PC-9 (cell line): ENCODE measurements around the gene FAHD1. TPM values are rescaled to one million over a fixed set of nuclear protein-coding genes. Genes with fewer than 3 reads are reported as not detected.

ENCODE experiments used
- BruUV-seq: library from RNA; stranded (reverse); fragments of 400-500 nt; replicated peaks from 2 replicates; lab custom pipeline; 2021; lab: Mats Ljungman, UMichigan
- CTCF ChIA-PET: fragments of 300-600 bp; sonication (Branson Sonifier 250); formaldehyde crosslinking; loops from one replicate; lab custom pipeline; 2022; ENCODE audit warnings: antibody characterized with exemption; lab: Charles Lee
- POLR2A ChIA-PET: fragments of 300-600 bp; sonication (Branson Sonifier 250); formaldehyde crosslinking; loops from one replicate; lab custom pipeline; 2022; ENCODE audit warnings: antibody characterized with exemption; ENCODE audit not compliant: unreplicated experiment; lab: Charles Lee
- DNase-seq, 2 experiments: peaks; one replicate each; pipeline versions ENCODE4 v3.0.0 to v3.0.0-alpha.2; 2015 to 2022; ENCODE audit warnings: mixed read lengths in 1 of 2
- H2AFZ ChIP-seq: fragments of 200-600 bp; sonication (generic); 2 replicates; pipeline ENCODE4 v1.8.1; 2017; ENCODE audit warnings: antibody characterized with exemption
- H3F3A ChIP-seq: fragments of 200-600 bp; sonication (generic); 2 replicates; pipeline ENCODE4 v1.8.1; 2017; ENCODE audit warnings: antibody characterized with exemption, mild to moderate bottlenecking, low read depth; ENCODE audit not compliant: insufficient read depth
- H3K27ac ChIP-seq: fragments of 200-600 bp; sonication (generic); 2 replicates; pipeline ENCODE4 v1.6.1; 2016; ENCODE audit warnings: mixed run types
- H3K27me3 ChIP-seq: fragments of 200-600 bp; sonication (generic); 2 replicates; pipeline ENCODE4 v1.6.1; 2016; ENCODE audit warnings: low read depth, mixed run types; ENCODE audit not compliant: insufficient read depth
- H3K36me3 ChIP-seq: fragments of 200-600 bp; sonication (generic); 2 replicates; pipeline ENCODE4 v1.6.1; 2016; ENCODE audit warnings: low read depth, mixed run types
- H3K4me1 ChIP-seq: fragments of 200-600 bp; sonication (generic); replicated peaks from 2 replicates; pipeline ENCODE4 v1.6.1; 2016; ENCODE audit warnings: mixed run types; ENCODE audit not compliant: insufficient read depth
- H3K4me2 ChIP-seq: fragments of 200-600 bp; sonication (generic); 2 replicates; pipeline ENCODE4 v1.6.1; 2017; ENCODE audit warnings: mixed run types
- H3K4me3 ChIP-seq: fragments of 200-600 bp; sonication (generic); 2 replicates; pipeline ENCODE4 v1.6.1; 2016; ENCODE audit warnings: mixed run types
- H3K79me2 ChIP-seq: fragments of 200-600 bp; sonication (generic); 2 replicates; pipeline ENCODE4 v1.6.1; 2017; ENCODE audit warnings: low read depth, mixed run types
- H3K9me2 ChIP-seq: fragments of 200-600 bp; sonication (generic); 2 replicates; pipeline ENCODE4 v1.8.1; 2017; ENCODE audit warnings: mild to moderate bottlenecking; ENCODE audit not compliant: insufficient read depth
- H3K9me3 ChIP-seq: fragments of 200-600 bp; sonication (generic); 2 replicates; pipeline ENCODE4 v1.8.1; 2016; ENCODE audit warnings: low read depth; ENCODE audit not compliant: insufficient read depth
- H4K20me1 ChIP-seq: fragments of 200-600 bp; sonication (generic); 2 replicates; pipeline ENCODE4 v1.8.1; 2017; ENCODE audit not compliant: insufficient read depth
- EZH2 ChIP-seq: fragments of 200-600 bp; sonication (generic); IDR thresholded peaks from 2 replicates; pipeline ENCODE4 v1.8.0; 2017; ENCODE audit warnings: antibody characterized with exemption, low read depth
- intact Hi-C: fragments of 100-400 bp; cut with micrococcal nuclease; formaldehyde crosslinking; loops from one replicate; pipeline ENCODE4 v1.10.0; 2022; ENCODE audit not compliant: unreplicated experiment
- total RNA-seq: library from RNA; stranded (reverse); gene quantifications from 2 replicates; pipeline ENCODE4 v1.2.3, GENCODE V29; 2021
- TF ChIP-seq, protein P1 (sequence below): fragments of 200-600 bp; sonication (generic); conservative IDR thresholded peaks from 2 replicates; pipeline ENCODE4 v1.6.1; 2017; ENCODE audit warnings: mixed run types, antibody characterized with exemption, mild to moderate bottlenecking, moderate library complexity

Gene FAHD1
- total RNA-seq, 1 experiment from 2014 or later, result 26.8 TPM

DNA sequence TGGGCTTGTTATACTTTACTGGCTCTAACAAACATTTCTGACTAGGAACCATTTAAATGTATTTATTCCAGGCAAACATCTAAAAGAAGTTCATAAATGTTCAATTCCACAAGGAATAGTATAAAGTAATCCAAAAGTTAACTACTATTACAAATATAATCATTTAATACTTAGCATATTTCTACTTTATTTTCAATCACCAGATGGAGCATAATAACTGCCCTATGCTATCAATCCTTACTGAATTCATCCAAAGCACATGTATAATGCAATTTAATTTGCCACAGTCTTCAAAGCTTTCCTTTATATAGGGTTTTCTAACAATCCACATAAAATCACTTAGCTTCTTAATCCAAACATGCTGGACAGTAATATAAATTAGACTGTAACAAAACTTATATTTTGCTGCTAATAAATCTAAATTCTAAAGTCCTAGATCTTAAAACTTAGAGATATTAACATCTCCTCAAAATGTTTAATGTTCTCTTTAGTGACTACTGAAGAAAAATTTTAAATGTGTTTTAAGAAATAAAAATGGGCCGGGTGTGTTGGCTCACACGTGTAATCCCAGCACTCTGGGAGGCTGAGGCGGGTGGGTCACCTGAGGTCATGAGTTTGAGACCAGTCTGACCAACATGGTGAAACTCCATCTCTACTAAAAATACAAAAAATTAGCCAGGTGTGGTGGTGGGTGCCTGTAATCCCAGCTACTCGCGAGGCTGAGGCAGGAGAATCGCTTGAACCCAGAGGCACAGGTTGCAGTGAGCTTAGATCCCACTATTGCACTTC, 39.1 kb downstream of the FAHD1 start:
- Histone ChIP-seq H3K4me1 (peaks cover 19% of the 10 kb centered on the region), H3K4me3 (no peak overlapping the region), H2AFZ (no peak overlapping the region), H4K20me1 (no peaks in the 10 kb centered on the region), H3F3A (peaks cover 25% of the 10 kb centered on the region), H3K4me2 (no peak overlapping the region), H3K27me3 (no peaks in the 10 kb centered on the region), H3K9me2 (no peaks in the 10 kb centered on the region), H3K36me3 (no peaks in the 10 kb centered on the region), H3K79me2 (no peaks in the 10 kb centered on the region), H3K27ac (no peak overlapping the region), H3K9me3 (no peaks in the 10 kb centered on the region)
- no TSS peak for BruUV-seq
- intact Hi-C loops, result loop anchor here (2.0 to 10.0 kb wide), 2 partner anchors 63 to 279 kb away; partner anchors contain the start of gene RAB26
- POLR2A ChIA-PET, result no interaction called here
- no peak for DNase-seq
- CTCF ChIA-PET, result interaction anchor here (0.6 to 0.7 kb wide), 3 partner anchors 31 to 886 kb away, joined by 3 to 8 read pairs (median 6); partner anchors contain the start of gene SRRM2
- TF ChIP-seq, protein P1, sequence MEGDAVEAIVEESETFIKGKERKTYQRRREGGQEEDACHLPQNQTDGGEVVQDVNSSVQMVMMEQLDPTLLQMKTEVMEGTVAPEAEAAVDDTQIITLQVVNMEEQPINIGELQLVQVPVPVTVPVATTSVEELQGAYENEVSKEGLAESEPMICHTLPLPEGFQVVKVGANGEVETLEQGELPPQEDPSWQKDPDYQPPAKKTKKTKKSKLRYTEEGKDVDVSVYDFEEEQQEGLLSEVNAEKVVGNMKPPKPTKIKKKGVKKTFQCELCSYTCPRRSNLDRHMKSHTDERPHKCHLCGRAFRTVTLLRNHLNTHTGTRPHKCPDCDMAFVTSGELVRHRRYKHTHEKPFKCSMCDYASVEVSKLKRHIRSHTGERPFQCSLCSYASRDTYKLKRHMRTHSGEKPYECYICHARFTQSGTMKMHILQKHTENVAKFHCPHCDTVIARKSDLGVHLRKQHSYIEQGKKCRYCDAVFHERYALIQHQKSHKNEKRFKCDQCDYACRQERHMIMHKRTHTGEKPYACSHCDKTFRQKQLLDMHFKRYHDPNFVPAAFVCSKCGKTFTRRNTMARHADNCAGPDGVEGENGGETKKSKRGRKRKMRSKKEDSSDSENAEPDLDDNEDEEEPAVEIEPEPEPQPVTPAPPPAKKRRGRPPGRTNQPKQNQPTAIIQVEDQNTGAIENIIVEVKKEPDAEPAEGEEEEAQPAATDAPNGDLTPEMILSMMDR, result peak; percentile 25; the same call in 1 of the 2 replicates
- TF ChIP-seq EZH2, result no peak

DNA sequence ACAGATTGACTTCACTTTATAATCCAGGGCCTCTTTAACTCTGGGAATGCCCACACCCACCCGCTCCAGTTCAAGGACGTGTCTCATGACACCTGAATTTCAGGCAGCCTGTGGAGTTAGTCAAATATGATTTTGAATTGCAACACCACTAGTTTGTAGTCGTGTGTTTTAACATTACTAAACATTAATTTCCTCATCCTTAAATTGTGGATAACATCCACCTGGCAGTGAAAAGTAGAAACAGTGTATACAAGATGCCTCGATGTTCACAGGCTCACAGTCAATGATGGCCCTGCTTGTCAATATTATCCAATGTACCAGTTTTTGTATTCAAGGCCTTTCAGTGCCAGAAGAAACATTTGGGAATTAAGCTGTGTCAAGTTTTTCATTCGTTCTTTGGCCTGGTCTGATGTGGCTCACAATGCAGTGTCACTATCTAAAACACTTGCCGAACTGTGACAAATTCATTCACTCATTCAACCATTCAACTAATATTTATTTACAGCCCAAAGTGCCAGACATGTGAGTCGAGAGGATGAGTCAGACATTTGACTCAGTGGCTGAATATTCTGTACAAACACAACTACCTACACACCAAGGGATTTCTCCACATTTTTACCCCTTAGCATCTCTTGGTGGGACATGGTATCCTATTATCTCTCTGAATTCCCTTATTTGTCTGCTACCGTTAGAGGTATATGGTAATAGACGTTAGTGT, 43.5 kb downstream of the FAHD1 start:
- peak overlapping the region; percentile 60 for H3K4me2 ChIP-seq
- POLR2A ChIA-PET, result interaction anchor here (0.6 kb wide), 2 partner anchors 23 to 31 kb away, joined by 4 to 7 read pairs; no protein-coding TSS in a partner anchor
- TF ChIP-seq, protein P1, result no peak
- TF ChIP-seq EZH2, result no peak
- peak overlapping the region; percentile 88 for H3K27ac ChIP-seq
- peaks cover 19% of the 10 kb centered on the region for H3K4me1 ChIP-seq
- H3F3A ChIP-seq, result peaks cover 26% of the 10 kb centered on the region
- no peaks in the 10 kb centered on the region for H3K27me3 ChIP-seq
- no peak overlapping the region for H3K4me3 ChIP-seq
- CTCF ChIA-PET, result interaction anchor here (0.7 to 0.9 kb wide), 2 partner anchors 52 to 59 kb away, joined by 4 read pairs; no protein-coding TSS in a partner anchor
- no peaks in the 10 kb centered on the region for H3K79me2 ChIP-seq
- no TSS peak for BruUV-seq
- intact Hi-C loops, result loop anchor here (1.0 to 5.0 kb wide), 2 partner anchors 42 to 59 kb away; no protein-coding TSS in a partner anchor
- H3K9me2 ChIP-seq, result no peaks in the 10 kb centered on the region
- no peaks in the 10 kb centered on the region for H3K9me3 ChIP-seq
- no peaks in the 10 kb centered on the region for H3K36me3 ChIP-seq
- H4K20me1 ChIP-seq, result no peaks in the 10 kb centered on the region
- DNase-seq, result peak in 1 of 2 experiments; percentile 91
- 0 out of 2 replicates have a peak overlapping the region, but pooled peaks have one; percentile 2 for H2AFZ ChIP-seq

DNA sequence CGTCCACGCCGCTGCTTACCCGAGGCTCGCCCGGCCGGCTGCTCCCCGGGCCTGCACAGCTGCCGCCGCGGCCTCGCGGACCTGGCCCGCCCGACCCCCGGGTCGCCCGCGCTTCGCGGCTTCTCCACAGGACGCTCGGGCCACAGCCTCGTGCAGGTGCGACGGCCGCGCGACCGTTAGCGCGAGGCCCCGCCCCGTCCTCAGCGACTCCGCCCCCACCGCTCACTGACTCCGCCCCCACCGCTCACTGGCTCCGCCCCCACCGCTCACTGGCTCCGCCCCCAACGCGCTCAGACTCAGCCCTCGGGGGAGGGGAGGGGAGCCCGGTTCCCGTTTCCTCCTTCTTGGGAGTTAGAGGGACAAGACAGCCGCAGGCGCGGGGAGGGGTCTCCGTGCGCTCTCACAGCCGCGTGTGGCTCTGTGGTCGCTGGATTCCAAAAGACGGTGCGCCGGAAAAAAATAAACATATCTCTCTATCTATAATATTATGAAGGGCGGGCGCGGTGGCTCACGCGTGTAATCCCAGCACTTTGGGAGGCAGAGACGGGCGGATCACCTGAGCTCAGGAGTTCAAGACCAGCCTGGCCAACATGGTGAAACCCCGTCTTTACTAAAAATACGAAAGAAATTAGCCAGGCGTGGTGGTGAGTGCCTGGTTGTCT, 45.1 kb downstream of the FAHD1 start, which contains the start of gene MEIOB:
MEIOB (minus strand) TSS at position 191 of the 662 bp plus-strand sequence. CDS start 3,989 bp downstream, outside the sequence.
- intact Hi-C loops, result loop anchor here (5.0 kb wide), 1 partner anchor 40 kb away; no protein-coding TSS in a partner anchor
- Histone ChIP-seq H3K4me3 (peak within 1 kb of the TSS; percentile 26; the same call in 1 of the 2 replicates), H3K9me2 (no peaks in the 10 kb centered on the region), H3K36me3 (no peaks in the 10 kb centered on the region), H3K79me2 (no peaks in the 10 kb centered on the region), H3F3A (peaks cover 26% of the 10 kb centered on the region), H3K27ac (peak within 1 kb of the TSS; percentile 88), H2AFZ (peak within 1 kb of the TSS; percentile 66), H3K4me2 (peak within 1 kb of the TSS; percentile 60), H4K20me1 (no peaks in the 10 kb centered on the region), H3K27me3 (no peaks in the 10 kb centered on the region), H3K9me3 (no peaks in the 10 kb centered on the region), H3K4me1 (peaks cover 19% of the 10 kb centered on the region)
- TF ChIP-seq, protein P1, result no peak
- no peak for TF ChIP-seq EZH2
- DNase-seq, result peak in 1 of 2 experiments; percentile 49
- ChIA-PET POLR2A (no interaction called here), CTCF (no interaction called here)
- BruUV-seq, result no TSS peak
